ENCODE results near the gene CCDC106. TPM values are rescaled to one million over a fixed set of nuclear protein-coding genes. Genes with fewer than 3 reads are reported as not detected.

The CCDC106 gene
- total RNA-seq, 1 experiment from 2014 or later: 21.1 TPM

GRCh38 chr19:55638864-55639359 lies 9.1 kb upstream of the CCDC106 start:
- Mint-ChIP-seq H3K9me3 (peaks cover 4% of the 10 kb centered on the region), H3K27me3 (ENCODE audit: low read depth) (peaks cover 9% of the 10 kb centered on the region), H3K36me3 (peaks cover 16% of the 10 kb centered on the region), H3K4me3 (peak overlapping the region; percentile 36; the same call in 1 of the 2 replicates), H3K27ac (no peak overlapping the region; the same call in 1 of the 2 replicates), H3K4me1 (peaks cover 37% of the 10 kb centered on the region)
- ChIA-PET CTCF (interaction anchor here (0.6 to 2.1 kb wide), 9 partner anchors 14 to 505 kb away, joined by 3 to 17 read pairs (median 3); partner anchors contain the start of gene U2AF2), POLR2A (no interaction called here)
- no peak for TF ChIP-seq KAT7 (CRISPR knock-in tag; IDR thresholded peaks at IDR 0.05; ENCODE audit: borderline replicate concordance)
- TF ChIP-seq MXD4 (CRISPR knock-in tag; IDR thresholded peaks at IDR 0.05; ENCODE audit: borderline replicate concordance): no peak
- no peak for TF ChIP-seq ESRRA (CRISPR knock-in tag; IDR thresholded peaks at IDR 0.05; ENCODE audit: borderline replicate concordance)
- TF ChIP-seq GRHL2 (CRISPR knock-in tag; IDR thresholded peaks at IDR 0.05; ENCODE audit: insufficient replicate concordance, severe bottlenecking): no peak
- no peak for TF ChIP-seq ZNF671 (CRISPR knock-in tag; IDR thresholded peaks at IDR 0.05)
- TF ChIP-seq TEAD4 (CRISPR knock-in tag; IDR thresholded peaks at IDR 0.05): no peak
- no peak for TF ChIP-seq ERG (CRISPR knock-in tag; IDR thresholded peaks at IDR 0.05)
- no peak for TF ChIP-seq E2F5 (CRISPR knock-in tag; IDR thresholded peaks at IDR 0.05)
- TF ChIP-seq ZNF263 (CRISPR knock-in tag; IDR thresholded peaks at IDR 0.05; ENCODE audit: low read depth): no peak
- TF ChIP-seq ZBTB21 (CRISPR knock-in tag; IDR thresholded peaks at IDR 0.05; ENCODE audit: borderline replicate concordance): no peak
- TF ChIP-seq ZNF423 (CRISPR knock-in tag; IDR thresholded peaks at IDR 0.05): no peak
- TF ChIP-seq USF2 (CRISPR knock-in tag; IDR thresholded peaks at IDR 0.05): no peak
- TF ChIP-seq GTF2I (CRISPR knock-in tag; conservative IDR thresholded peaks at IDR 0.05): no peak
- TF ChIP-seq JUN (CRISPR knock-in tag; IDR thresholded peaks at IDR 0.05): no peak
- TF ChIP-seq ATF2 (CRISPR knock-in tag; IDR thresholded peaks at IDR 0.05; ENCODE audit: borderline replicate concordance, low read depth): no peak
- TF ChIP-seq NR1H2 (CRISPR knock-in tag; IDR thresholded peaks at IDR 0.05): no peak
- TF ChIP-seq FOXP4 (CRISPR knock-in tag; IDR thresholded peaks at IDR 0.05): no peak
- ATAC-seq (peak; percentile 6), DNase-seq (ENCODE audit: low spot score) (peak; percentile 63)

- Mint-ChIP-seq H3K4me1 (peaks cover 35% of the 10 kb centered on the region), H3K4me3 (peak overlapping the region; percentile 70), H3K27me3 (ENCODE audit: low read depth) (peaks cover 9% of the 10 kb centered on the region), H3K9me3 (peaks cover 4% of the 10 kb centered on the region), H3K27ac (peak overlapping the region; percentile 92), H3K36me3 (peaks cover 13% of the 10 kb centered on the region)
- DNase-seq (ENCODE audit: low spot score) (peak; percentile 54), ATAC-seq (no peak)
- ChIA-PET POLR2A (interaction anchor here (0.5 to 1.0 kb wide), 3 partner anchors 14 to 1439 kb away, joined by 3 to 4 read pairs (median 3); partner anchors contain the start of gene RPS9), CTCF (interaction anchor here (1.0 to 2.1 kb wide), 7 partner anchors 13 to 178 kb away, joined by 3 to 17 read pairs (median 5); partner anchors contain the start of genes FIZ1 and U2AF2)
- no peak for TF ChIP-seq OVOL2 (CRISPR knock-in tag; IDR thresholded peaks at IDR 0.05; ENCODE audit: borderline replicate concordance)
- peak; percentile 95 for TF ChIP-seq ZNF219 (CRISPR knock-in tag; IDR thresholded peaks at IDR 0.05; ENCODE audit: borderline replicate concordance)
- TF ChIP-seq ERG (CRISPR knock-in tag; IDR thresholded peaks at IDR 0.05): no peak
- 0 out of 2 replicates have a peak, but pooled peaks have one; percentile 40 for TF ChIP-seq MLX (CRISPR knock-in tag; IDR thresholded peaks at IDR 0.05)
- no peak for TF ChIP-seq MXD4 (CRISPR knock-in tag; IDR thresholded peaks at IDR 0.05; ENCODE audit: borderline replicate concordance)
- TF ChIP-seq ZBTB43 (CRISPR knock-in tag; IDR thresholded peaks at IDR 0.05): peak; percentile 89
- TF ChIP-seq USF2 (CRISPR knock-in tag; IDR thresholded peaks at IDR 0.05): peak; percentile 69
Measured at GRCh38 chr19:55640043-55640576, 7.9 kb upstream of the CCDC106 start.

Measured in WTC11 (cell line).